H1 (cell line): ENCODE results near the gene TC2N. TPM values are rescaled to one million over a fixed set of nuclear protein-coding genes. Genes with fewer than 3 reads are reported as not detected.
"Not testable (repeated sequence)": the region's sequence is repeated elsewhere in the genome, so short reads cannot be mapped to it uniquely, and the experiment has no call there.

Source experiments
- CTCF ChIA-PET: fragments of 300-600 bp; sonication (Branson Sonifier 250); formaldehyde crosslinking; loops from one replicate; lab custom pipeline; 2021; ENCODE audit not compliant: partially characterized antibody; lab: Charles Lee
- POLR2A ChIA-PET: fragments of 300-600 bp; sonication (Branson Sonifier 250); formaldehyde crosslinking; loops from one replicate; lab custom pipeline; 2021; ENCODE audit warnings: inconsistent platforms; ENCODE audit not compliant: partially characterized antibody; lab: Charles Lee
- DNase-seq, 2 experiments: peaks; one replicate each; pipeline versions ENCODE4 v3.0.0 to v3.0.0-alpha.2; 2010 to 2022; ENCODE audit warnings: low spot score in 2 of 2, low read depth in 1 of 2, mixed read lengths in 1 of 2
- FAIRE-seq: peaks from 2 replicates; lab custom pipeline; 2011; peaks lifted over from hg19 to GRCh38; lab: Jason Lieb, UNC
- H2AFZ ChIP-seq: 2 replicates; pipeline ENCODE4 v1.8.1; 2012; ENCODE audit warnings: low read length, inconsistent platforms
- H2AK5ac ChIP-seq: 2 replicates; pipeline ENCODE4 v1.6.1; 2013; ENCODE audit warnings: low read depth, low read length
- H2BK120ac ChIP-seq: replicated peaks from 2 replicates; pipeline ENCODE3; 2013; ENCODE audit warnings: low read depth, low read length, inconsistent platforms
- H2BK12ac ChIP-seq: 2 replicates; pipeline ENCODE4 v1.6.1; 2013; ENCODE audit warnings: low read depth, low read length
- H2BK15ac ChIP-seq: 2 replicates; pipeline ENCODE4 v1.6.1; 2013; ENCODE audit warnings: low read length
- H2BK20ac ChIP-seq: 2 replicates; pipeline ENCODE4 v1.6.1; 2013; ENCODE audit warnings: low read length
- H2BK5ac ChIP-seq: 2 replicates; pipeline ENCODE4 v1.6.1; 2013; ENCODE audit warnings: low read depth, low read length
- H3K14ac ChIP-seq: 2 replicates; pipeline ENCODE4 v1.6.1; 2013; ENCODE audit warnings: inconsistent platforms; ENCODE audit not compliant: insufficient read length
- H3K18ac ChIP-seq: 2 replicates; pipeline ENCODE4 v1.6.1; 2013; ENCODE audit warnings: low read length; ENCODE audit errors: extremely low read depth
- H3K23ac ChIP-seq: 2 replicates; pipeline ENCODE4 v1.6.1; 2013; ENCODE audit warnings: inconsistent platforms; ENCODE audit not compliant: insufficient read length
- H3K23me2 ChIP-seq: 2 replicates; pipeline ENCODE4 v1.6.1; 2013; ENCODE audit warnings: low read depth, low read length
- H3K27ac ChIP-seq: 2 replicates; pipeline ENCODE4 v1.6.1; 2011; ENCODE audit warnings: low read depth, low read length, inconsistent platforms
- H3K27me3 ChIP-seq, 4 experiments: replicated peaks in 1 of 4; 1 replicate in 1 of 4; 2 replicates in 3 of 4; pipeline versions ENCODE4 v1.6.1 to v1.8.1; 2011 to 2013; ENCODE audit warnings: low read length in 3 of 4, mild to moderate bottlenecking in 3 of 4, inconsistent platforms in 2 of 4, mixed read lengths in 2 of 4, moderate library complexity in 1 of 4; ENCODE audit not compliant: control insufficient read depth in 3 of 4, insufficient read depth in 3 of 4; ENCODE audit errors: extremely low read depth in 1 of 4
- H3K36me3 ChIP-seq, 4 experiments: 2 replicates each; pipeline versions ENCODE4 v1.6.1 to v1.8.1; 2011 to 2013; ENCODE audit warnings: mild to moderate bottlenecking in 4 of 4, low read length in 3 of 4, moderate library complexity in 2 of 4, control low read depth in 1 of 4, inconsistent platforms in 1 of 4; ENCODE audit not compliant: insufficient read depth in 4 of 4, control insufficient read depth in 2 of 4
- H3K4ac ChIP-seq: replicated peaks from 2 replicates; pipeline ENCODE3; 2013; ENCODE audit warnings: low read length, low read depth, mixed read lengths, inconsistent platforms; ENCODE audit not compliant: insufficient read length
- H3K4me1 ChIP-seq, 4 experiments: replicated peaks in 1 of 4; 1 replicate in 1 of 4; 2 replicates in 3 of 4; pipeline versions ENCODE4 v1.6.1 to v1.8.1; 2011 to 2013; ENCODE audit warnings: low read length in 3 of 4, inconsistent platforms in 2 of 4, mixed read lengths in 1 of 4; ENCODE audit not compliant: insufficient read depth in 4 of 4, control insufficient read depth in 3 of 4
- H3K4me2 ChIP-seq, 2 experiments: 2 replicates each; pipeline versions ENCODE4 v1.6.1 to v1.8.1; 2011 to 2013; ENCODE audit warnings: low read depth in 2 of 2, low read length in 2 of 2, control low read depth in 1 of 2, inconsistent platforms in 1 of 2, mild to moderate bottlenecking in 1 of 2; ENCODE audit not compliant: insufficient read depth in 1 of 2
- H3K4me3 ChIP-seq, 4 experiments: fragments of 200-600, 300-600 bp in 1 of 4; sonication (generic), shearing (Covaris generic), sonication (Bioruptor Twin) in 1 of 4; 2 replicates each; pipeline versions ENCODE4 v1.5.1 to v1.8.1; 2011 to 2016; ENCODE audit warnings: low read length in 4 of 4, low read depth in 3 of 4, control low read depth in 2 of 4, inconsistent platforms in 2 of 4, mild to moderate bottlenecking in 2 of 4, mixed read lengths in 1 of 4, moderate library complexity in 1 of 4; ENCODE audit not compliant: insufficient read depth in 2 of 4; ENCODE audit errors: extremely low read depth in 1 of 4
- H3K56ac ChIP-seq: replicated peaks from 2 replicates; pipeline ENCODE3; 2013; ENCODE audit warnings: low read depth, mild to moderate bottlenecking, mixed read lengths, low read length, inconsistent platforms; ENCODE audit not compliant: insufficient read length
- H3K79me1 ChIP-seq: 2 replicates; pipeline ENCODE4 v1.6.1; 2013; ENCODE audit warnings: low read depth, low read length, control low read depth
- H3K79me2 ChIP-seq, 2 experiments: 2 replicates each; pipeline versions ENCODE4 v1.6.1 to v1.8.1; 2012 to 2013; ENCODE audit warnings: low read length in 2 of 2, mild to moderate bottlenecking in 2 of 2, inconsistent platforms in 1 of 2; ENCODE audit not compliant: insufficient read depth in 2 of 2, control insufficient read depth in 1 of 2
- H3K9ac ChIP-seq, 4 experiments: replicated peaks in 1 of 4; 1 replicate in 1 of 4; 2 replicates in 3 of 4; pipeline versions ENCODE4 v1.6.1 to v1.8.1; 2011 to 2013; ENCODE audit warnings: low read depth in 3 of 4, low read length in 3 of 4, control low read depth in 2 of 4, mild to moderate bottlenecking in 2 of 4, moderate library complexity in 2 of 4, inconsistent platforms in 1 of 4; ENCODE audit errors: extremely low read depth in 1 of 4
- H3K9me3 ChIP-seq, 2 experiments: 2 replicates each; pipeline versions ENCODE4 v1.6.1 to v1.8.1; 2012 to 2013; ENCODE audit warnings: mild to moderate bottlenecking in 2 of 2, moderate library complexity in 2 of 2, control low read depth in 1 of 2, inconsistent platforms in 1 of 2, low read depth in 1 of 2, low read length in 1 of 2, mixed read lengths in 1 of 2; ENCODE audit not compliant: insufficient read depth in 2 of 2
- H4K20me1 ChIP-seq, 2 experiments: replicated peaks in 1 of 2; 2 replicates each; pipeline versions ENCODE3 to v1.8.1; 2011 to 2013; ENCODE audit warnings: inconsistent platforms in 2 of 2, low read length in 2 of 2, mild to moderate bottlenecking in 1 of 2; ENCODE audit not compliant: insufficient read depth in 2 of 2, control insufficient read depth in 1 of 2
- H4K5ac ChIP-seq: 2 replicates; pipeline ENCODE4 v1.6.1; 2013; ENCODE audit warnings: low read length, low read depth, mixed read lengths, inconsistent platforms; ENCODE audit not compliant: insufficient read length
- H4K8ac ChIP-seq: 2 replicates; pipeline ENCODE4 v1.8.0; 2013; ENCODE audit warnings: mild to moderate bottlenecking, moderate library complexity, low read length, inconsistent platforms; ENCODE audit not compliant: insufficient read depth; ENCODE audit errors: extremely low read depth
- H4K91ac ChIP-seq: replicated peaks from 2 replicates; pipeline ENCODE3; 2013; ENCODE audit warnings: low read length, mixed read lengths, inconsistent platforms; ENCODE audit not compliant: insufficient read length
- CBX8 ChIP-seq: fragments of 300-800, 300-1000 bp; sonication (generic); IDR thresholded peaks from 2 replicates; pipeline ENCODE4 v1.7.1; 2016; ENCODE audit warnings: low read depth, low read length, borderline replicate concordance
- JUN ChIP-seq: IDR thresholded peaks from 2 replicates; pipeline ENCODE4 v1.6.1; 2011; ENCODE audit warnings: low read depth, mild to moderate bottlenecking, improper control_type of control experiment, low read length
- POU5F1 ChIP-seq: IDR thresholded peaks from 2 replicates; pipeline ENCODE4 v1.6.1; 2011; ENCODE audit warnings: low read depth, mild to moderate bottlenecking, low read length, moderate library complexity
- RFX5 ChIP-seq: IDR thresholded peaks from 2 replicates; pipeline ENCODE4 v1.6.1; 2011; ENCODE audit warnings: low read depth, low read length, improper control_type of control experiment, borderline replicate concordance
- SP1 ChIP-seq: IDR thresholded peaks from 2 replicates; pipeline ENCODE4 v1.6.1; 2011; ENCODE audit warnings: low read depth, low read length
- SRF ChIP-seq: IDR thresholded peaks from 2 replicates; pipeline ENCODE4 v1.6.1; 2011; ENCODE audit warnings: mild to moderate bottlenecking, low read depth, low read length, moderate library complexity
- WGBS, 2 experiments: shearing (Covaris generic) in 1 of 2; methylation state at CpG; one replicate each; pipeline versions ENCODE4 v1.1.6 to v1.1.7; 2013 to 2015; ENCODE audit warnings: low lambda C conversion rate in 2 of 2, mixed read lengths in 2 of 2, inconsistent platforms in 1 of 2, low coverage in 1 of 2, missing lambda C conversion rate in 1 of 2; ENCODE audit not compliant: insufficient replicate concordance in 2 of 2, insufficient coverage in 1 of 2, insufficient read length in 1 of 2; ENCODE audit errors: extremely low coverage in 1 of 2, missing lambda C conversion rate in 1 of 2; 5-methylcytosine and 5-hydroxymethylcytosine counted together
- polyA plus RNA-seq, 7 experiments: library from polyadenylated mRNA; depleted of rRNA in 3 of 7; stranded (reverse) in 5 of 7; unstranded in 2 of 7; fragments of >200 nt in 5 of 7; fragments of 200-250 nt in 2 of 7; gene quantifications; 1 replicate in 5 of 7; 2 replicates in 1 of 7; 4 replicates in 1 of 7; pipeline versions ENCODE4 v1.2.1 to v1.2.3, GENCODE V29; 2011 to 2013; ENCODE audit warnings: missing spikeins in 2 of 7, mixed read lengths in 2 of 7
- total RNA-seq: library from RNA; stranded (reverse); fragmentation: NEBNext Ultra II Directional; extraction: Animal tissue kit (Norgen Biotek cat#: 25700); gene quantifications from 2 replicates; pipeline ENCODE4 v1.2.1, GENCODE V29; 2021
- TF ChIP-seq, protein P1 (sequence below): IDR thresholded peaks from 2 replicates; pipeline ENCODE4 v1.6.1; 2012; ENCODE audit warnings: inconsistent platforms

The TC2N gene
- total and polyA plus RNA-seq, 2 of the 8 experiments (the other 6 are each of a cell fraction or from before 2014, with no cell fraction given): 9.7 to 36.2 TPM

DNA sequence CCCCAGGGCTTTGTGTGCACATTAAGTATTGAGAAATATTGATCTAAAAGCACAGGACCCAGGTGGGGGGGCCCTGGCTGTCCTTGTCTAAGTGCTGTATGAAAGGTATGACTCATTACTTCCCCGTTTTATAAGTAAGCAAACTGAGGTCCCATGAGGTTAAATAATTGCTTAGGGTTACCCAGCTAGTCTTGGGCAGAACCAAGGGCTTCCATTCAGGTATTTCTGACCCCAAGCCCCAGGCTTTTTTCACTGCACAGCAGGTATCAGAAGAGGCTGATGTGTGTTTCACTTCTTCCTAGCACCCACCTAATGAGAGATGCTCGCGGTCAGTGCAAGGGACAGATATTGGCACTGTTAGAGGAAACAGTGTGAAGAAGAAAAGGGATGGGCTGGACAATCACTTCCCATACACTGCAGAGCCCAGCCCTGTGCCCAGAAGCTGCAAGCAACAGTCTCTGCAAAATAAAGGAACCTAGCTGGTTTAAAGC, 4.7 kb upstream of the TC2N start (continued):
- TF ChIP-seq SRF: no peak
- TF ChIP-seq CBX8: no peak
- TF ChIP-seq POU5F1: no peak
- no peak for TF ChIP-seq JUN
- TF ChIP-seq RFX5: no peak
- TF ChIP-seq SP1: no peak
- TF ChIP-seq, protein P1, sequence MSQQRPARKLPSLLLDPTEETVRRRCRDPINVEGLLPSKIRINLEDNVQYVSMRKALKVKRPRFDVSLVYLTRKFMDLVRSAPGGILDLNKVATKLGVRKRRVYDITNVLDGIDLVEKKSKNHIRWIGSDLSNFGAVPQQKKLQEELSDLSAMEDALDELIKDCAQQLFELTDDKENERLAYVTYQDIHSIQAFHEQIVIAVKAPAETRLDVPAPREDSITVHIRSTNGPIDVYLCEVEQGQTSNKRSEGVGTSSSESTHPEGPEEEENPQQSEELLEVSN: no peak
- TF ChIP-seq, all 59 proteins: peak for 0

DNA sequence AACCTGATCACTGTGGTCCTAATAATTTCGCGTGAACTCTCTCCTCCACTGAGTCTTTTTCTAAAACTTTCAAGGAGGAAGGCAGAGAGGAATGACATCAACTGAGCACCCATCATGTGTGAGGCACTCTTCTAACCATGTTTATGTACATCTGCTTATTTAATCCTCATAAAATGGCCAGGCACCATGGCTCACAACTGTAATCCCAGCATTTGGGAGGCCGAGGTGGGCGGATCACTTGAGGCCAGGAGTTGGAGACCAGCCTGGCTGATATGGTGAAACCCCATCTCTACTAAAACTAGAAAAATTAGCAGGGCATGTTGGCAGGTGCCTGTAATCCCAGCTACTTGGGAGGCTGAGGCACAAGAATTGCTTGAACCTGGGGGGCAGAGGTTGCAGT, 4.1 kb upstream of the TC2N start:
- H2AFZ ChIP-seq, H3K4me1 ChIP-seq, H2BK5ac ChIP-seq, H3K79me1 ChIP-seq, H4K5ac ChIP-seq, H2AK5ac ChIP-seq, H2BK20ac ChIP-seq, H3K4me3 ChIP-seq, H3K27me3 ChIP-seq, H3K27ac ChIP-seq, H3K14ac ChIP-seq, H4K8ac ChIP-seq, H2BK120ac ChIP-seq, H3K9me3 ChIP-seq, H4K91ac ChIP-seq, POLR2A ChIA-PET, H3K36me3 ChIP-seq, H3K23me2 ChIP-seq, H3K79me2 ChIP-seq, H3K9ac ChIP-seq, H3K4ac ChIP-seq, H4K20me1 ChIP-seq, H3K23ac ChIP-seq, H2BK15ac ChIP-seq, DNase-seq, H3K18ac ChIP-seq, H3K4me2 ChIP-seq, FAIRE-seq, H3K56ac ChIP-seq, H2BK12ac ChIP-seq: not testable (repeated sequence)
- CTCF ChIA-PET: interaction anchor here (0.6 to 3.1 kb wide), 2 partner anchors 12 to 422 kb away, joined by 3 to 10 read pairs; no protein-coding TSS in a partner anchor
- WGBS, 2 experiments: 65% methylated on average over 4 of the region's 4 CpGs; no CpG with 5 or more reads in 1 of the 2 experiments
